Stimulated activated CD8-positive, alpha-beta memory T cell treated with anti-CD3 and anti-CD28 coated beads, Interleukin-15, amount 100 ng/mL, for 1 hour (primary cell): Measurements from ENCODE around the gene USP17L24.
"Not testable (repeated sequence)": the region's sequence is repeated elsewhere in the genome, so short reads cannot be mapped to it uniquely, and the experiment has no call there.

Experiments
- DNase-seq: peaks from one replicate; pipeline ENCODE4 v3.0.0-alpha.2; 2020; ENCODE audit warnings: low read depth

The USP17L24 gene

DNA sequence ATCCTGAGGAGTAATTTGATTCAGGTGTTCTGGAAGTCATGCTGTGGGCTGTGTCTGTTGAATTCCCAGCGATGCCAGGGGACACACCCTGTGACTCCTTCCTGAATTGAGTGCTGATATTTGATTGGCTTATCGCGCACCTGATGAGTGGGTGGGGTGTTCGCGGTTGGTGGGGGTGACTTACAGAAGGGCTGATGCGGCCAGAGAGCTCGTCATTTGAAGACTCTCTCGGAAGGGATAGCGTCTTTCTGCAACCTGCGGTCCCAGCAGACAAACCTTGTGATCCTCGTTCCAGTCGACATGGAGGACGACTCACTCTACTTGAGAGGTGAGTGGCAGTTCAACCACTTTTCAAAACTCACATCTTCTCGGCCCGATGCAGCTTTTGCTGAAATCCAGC is at the start of gene USP17L24:
TSS of gene USP17L24 (plus strand) at position 301 of the 400 bp plus-strand sequence. CDS start at position 301, 0 bp downstream.
- not testable (repeated sequence) for DNase-seq

GRCh38 chr4:9324191-9324590 is 774 bp upstream of the USP17L24 start:
- DNase-seq, result not testable (repeated sequence)

DNA sequence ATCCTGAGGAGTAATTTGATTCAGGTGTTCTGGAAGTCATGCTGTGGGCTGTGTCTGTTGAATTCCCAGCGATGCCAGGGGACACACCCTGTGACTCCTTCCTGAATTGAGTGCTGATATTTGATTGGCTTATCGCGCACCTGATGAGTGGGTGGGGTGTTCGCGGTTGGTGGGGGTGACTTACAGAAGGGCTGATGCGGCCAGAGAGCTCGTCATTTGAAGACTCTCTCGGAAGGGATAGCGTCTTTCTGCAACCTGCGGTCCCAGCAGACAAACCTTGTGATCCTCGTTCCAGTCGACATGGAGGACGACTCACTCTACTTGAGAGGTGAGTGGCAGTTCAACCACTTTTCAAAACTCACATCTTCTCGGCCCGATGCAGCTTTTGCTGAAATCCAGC is 4.6 kb downstream of the USP17L24 start, which contains the start of gene USP17L25:
TSS of gene USP17L25 (plus strand) at position 301 of the 400 bp plus-strand sequence. CDS start at position 301, 0 bp downstream.
- not testable (repeated sequence) for DNase-seq

GRCh38 chr4:9334358-9334757 is 9.4 kb downstream of the USP17L24 start, which contains the start of gene USP17L26:
Gene USP17L26, plus strand, starts transcription at chr4:9334658. Its CDS starts 0 bp downstream, at chr4:9334658.
- not testable (repeated sequence) for DNase-seq

DNA sequence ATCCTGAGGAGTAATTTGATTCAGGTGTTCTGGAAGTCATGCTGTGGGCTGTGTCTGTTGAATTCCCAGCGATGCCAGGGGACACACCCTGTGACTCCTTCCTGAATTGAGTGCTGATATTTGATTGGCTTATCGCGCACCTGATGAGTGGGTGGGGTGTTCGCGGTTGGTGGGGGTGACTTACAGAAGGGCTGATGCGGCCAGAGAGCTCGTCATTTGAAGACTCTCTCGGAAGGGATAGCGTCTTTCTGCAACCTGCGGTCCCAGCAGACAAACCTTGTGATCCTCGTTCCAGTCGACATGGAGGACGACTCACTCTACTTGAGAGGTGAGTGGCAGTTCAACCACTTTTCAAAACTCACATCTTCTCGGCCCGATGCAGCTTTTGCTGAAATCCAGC is 14.1 kb downstream of the USP17L24 start, which contains the start of gene USP17L5:
TSS of gene USP17L5 (plus strand) at position 301 of the 400 bp plus-strand sequence. CDS start at position 301, 0 bp downstream.
- not testable (repeated sequence) for DNase-seq

- DNase-seq, result not testable (repeated sequence)
These were observed 18.9 kb downstream of the USP17L24 start, which contains the start of gene USP17L27 for GRCh38 chr4:9343848-9344247. Gene USP17L27, plus strand, starts transcription at chr4:9344148. Its CDS starts 0 bp downstream, at chr4:9344148.

DNA sequence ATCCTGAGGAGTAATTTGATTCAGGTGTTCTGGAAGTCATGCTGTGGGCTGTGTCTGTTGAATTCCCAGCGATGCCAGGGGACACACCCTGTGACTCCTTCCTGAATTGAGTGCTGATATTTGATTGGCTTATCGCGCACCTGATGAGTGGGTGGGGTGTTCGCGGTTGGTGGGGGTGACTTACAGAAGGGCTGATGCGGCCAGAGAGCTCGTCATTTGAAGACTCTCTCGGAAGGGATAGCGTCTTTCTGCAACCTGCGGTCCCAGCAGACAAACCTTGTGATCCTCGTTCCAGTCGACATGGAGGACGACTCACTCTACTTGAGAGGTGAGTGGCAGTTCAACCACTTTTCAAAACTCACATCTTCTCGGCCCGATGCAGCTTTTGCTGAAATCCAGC is 23.6 kb downstream of the USP17L24 start, which contains the start of gene USP17L28:
TSS of gene USP17L28 (plus strand) at position 301 of the 400 bp plus-strand sequence. CDS start at position 301, 0 bp downstream.
- DNase-seq, result not testable (repeated sequence)

DNA sequence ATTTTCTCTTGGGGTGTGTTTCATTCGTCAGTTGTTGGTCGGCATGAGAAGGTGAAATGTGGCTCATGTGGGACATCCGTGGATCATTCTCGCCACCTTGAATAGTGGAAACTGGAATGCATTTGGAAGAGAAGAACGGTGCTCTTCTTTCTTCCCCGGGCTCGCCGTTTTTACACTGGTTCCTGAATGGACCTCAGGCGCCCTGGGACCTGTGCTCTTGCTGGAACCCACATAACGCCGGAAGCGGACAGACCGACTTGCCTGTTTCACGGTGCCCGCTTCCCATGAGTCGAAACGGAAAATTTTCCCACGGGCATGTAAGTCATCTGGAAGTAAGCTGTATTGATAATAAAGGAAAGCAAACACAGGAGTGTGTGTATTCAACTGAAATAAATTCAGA is 25.9 kb downstream of the USP17L24 start:
- DNase-seq, result not testable (repeated sequence)

- DNase-seq, result not testable (repeated sequence)
These were observed 28.4 kb downstream of the USP17L24 start, which contains the start of gene USP17L29 for GRCh38 chr4:9353338-9353737. Gene USP17L29, plus strand, starts transcription at chr4:9353638. Its CDS starts 0 bp downstream, at chr4:9353638.

DNA sequence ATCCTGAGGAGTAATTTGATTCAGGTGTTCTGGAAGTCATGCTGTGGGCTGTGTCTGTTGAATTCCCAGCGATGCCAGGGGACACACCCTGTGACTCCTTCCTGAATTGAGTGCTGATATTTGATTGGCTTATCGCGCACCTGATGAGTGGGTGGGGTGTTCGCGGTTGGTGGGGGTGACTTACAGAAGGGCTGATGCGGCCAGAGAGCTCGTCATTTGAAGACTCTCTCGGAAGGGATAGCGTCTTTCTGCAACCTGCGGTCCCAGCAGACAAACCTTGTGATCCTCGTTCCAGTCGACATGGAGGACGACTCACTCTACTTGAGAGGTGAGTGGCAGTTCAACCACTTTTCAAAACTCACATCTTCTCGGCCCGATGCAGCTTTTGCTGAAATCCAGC is 37.9 kb downstream of the USP17L24 start, which contains the start of gene USP17L30:
TSS of gene USP17L30 (plus strand) at position 301 of the 400 bp plus-strand sequence. CDS start at position 301, 0 bp downstream.
- DNase-seq, result not testable (repeated sequence)
